GM12878 (cell line): ENCODE measurements around the gene CTDSP1. TPM values are rescaled to one million over a fixed set of nuclear protein-coding genes. Genes with fewer than 3 reads are reported as not detected.
A peak's percentile ranks its signal among the peaks of the same experiment; 100 is the strongest.

ENCODE experiments used
- ATAC-seq: fragments of 200-7000 bp; cut with Tn5 transposase; 3 replicates; pipeline ENCODE4 v1.9.1; 2020; ENCODE audit warnings: mild to moderate bottlenecking, moderate library complexity
- BruUV-seq: library from RNA; stranded (reverse); fragments of 400-500 nt; replicated peaks from 2 replicates; lab custom pipeline; 2021; lab: Mats Ljungman, UMichigan
- CTCF ChIA-PET: fragments of 300-600 bp; sonication (Branson Sonifier 250); formaldehyde crosslinking; extraction: SDS; loops from one replicate; lab custom pipeline; 2021; ENCODE audit warnings: inconsistent platforms; lab: Yijun Ruan, JAX
- POLR2A ChIA-PET: fragments of 350-600 bp; formaldehyde crosslinking; extraction: SDS; loops from one replicate; lab custom pipeline; 2021; ENCODE audit warnings: inconsistent platforms; lab: Charles Lee
- RAD21 ChIA-PET: fragments of 300-600 bp; sonication (Branson Sonifier 250); formaldehyde crosslinking; loops from one replicate; lab custom pipeline; 2023; ENCODE audit warnings: antibody characterized with exemption; ENCODE audit not compliant: unreplicated experiment; lab: Charles Lee
- SMC1A ChIA-PET: fragments of 300-600 bp; sonication (Branson Sonifier 250); formaldehyde crosslinking; loops from one replicate; lab custom pipeline; 2023; ENCODE audit not compliant: unreplicated experiment, uncharacterized antibody; lab: Charles Lee
- DNase-seq: peaks from one replicate; pipeline ENCODE4 v3.0.0-alpha.2; 2011; ENCODE audit warnings: low read depth, low spot score
- FAIRE-seq: peaks from 3 replicates; lab custom pipeline; 2011; peaks lifted over from hg19 to GRCh38; lab: Jason Lieb, UNC
- H2AFZ ChIP-seq: 2 replicates; pipeline ENCODE4 v1.6.0; 2011; ENCODE audit warnings: low read depth, low read length, control low read depth; ENCODE audit not compliant: control insufficient read depth
- H3K27ac ChIP-seq: 2 replicates; pipeline ENCODE4 v1.5.1; 2011; ENCODE audit warnings: control low read depth; ENCODE audit not compliant: control insufficient read depth, insufficient read depth
- H3K27me3 ChIP-seq, 2 experiments: replicated peaks in 1 of 2; 2 replicates each; pipeline versions ENCODE4 v1.6.0 to v1.6.1; 2011; ENCODE audit warnings: low read length in 1 of 2; ENCODE audit not compliant: control insufficient read depth in 2 of 2, insufficient read depth in 2 of 2
- H3K36me3 ChIP-seq, 2 experiments: 2 replicates each; pipeline ENCODE4 v1.5.1; 2011; ENCODE audit warnings: low read length in 1 of 2; ENCODE audit not compliant: control insufficient read depth in 2 of 2, insufficient read depth in 2 of 2
- H3K4me1 ChIP-seq: 2 replicates; pipeline ENCODE4 v1.6.1; 2011; ENCODE audit warnings: mild to moderate bottlenecking, low read length, moderate library complexity, mixed read lengths; ENCODE audit not compliant: control insufficient read depth, insufficient read depth
- H3K4me2 ChIP-seq: 2 replicates; pipeline ENCODE4 v1.6.0; 2011; ENCODE audit warnings: control low read depth; ENCODE audit not compliant: control insufficient read depth, insufficient read depth
- H3K4me3 ChIP-seq: fragments of 200-600 bp; sonication (generic); 2 replicates; pipeline ENCODE4 v1.5.1; 2016
- H3K79me2 ChIP-seq: 2 replicates; pipeline ENCODE4 v1.6.0; 2011; ENCODE audit warnings: low read length; ENCODE audit not compliant: control insufficient read depth, insufficient read depth
- H3K9ac ChIP-seq: 2 replicates; pipeline ENCODE4 v1.8.0; 2011; ENCODE audit warnings: low read length, control low read depth, mixed read lengths; ENCODE audit not compliant: control insufficient read depth, insufficient read depth
- H3K9me3 ChIP-seq: replicated peaks from 3 replicates; pipeline ENCODE4 v1.5.1; 2011; ENCODE audit warnings: mild to moderate bottlenecking, low read length; ENCODE audit not compliant: control insufficient read depth, insufficient read depth
- H4K20me1 ChIP-seq: 2 replicates; pipeline ENCODE4 v1.6.0; 2011; ENCODE audit not compliant: control insufficient read depth, insufficient read depth
- BHLHE40 ChIP-seq, 2 experiments: fragments of 450-650 bp in 1 of 2; IDR thresholded peaks; 2 replicates each; pipeline ENCODE4 v1.6.1; 2011 to 2017; ENCODE audit warnings: low read depth in 2 of 2, borderline replicate concordance in 1 of 2, improper control_type of control experiment in 1 of 2, low read length in 1 of 2, mild to moderate bottlenecking in 1 of 2
- CHD2 ChIP-seq: IDR thresholded peaks from 2 replicates; pipeline ENCODE4 v1.6.1; 2011; ENCODE audit warnings: low read depth, low read length, improper control_type of control experiment, borderline replicate concordance
- CREM ChIP-seq: IDR thresholded peaks from 2 replicates; pipeline ENCODE4 v1.6.1; 2014; ENCODE audit warnings: antibody characterized with exemption, low read depth
- GATAD2B ChIP-seq: fragments of 450-650 bp; conservative IDR thresholded peaks from 2 replicates; pipeline ENCODE4 v1.6.1; 2017; ENCODE audit warnings: low read depth, mild to moderate bottlenecking, moderate library complexity
- HDGF ChIP-seq: fragments of 450-650 bp; IDR thresholded peaks from 2 replicates; pipeline ENCODE4 v1.6.1; 2016; ENCODE audit warnings: antibody characterized with exemption
- NR2F1 ChIP-seq: fragments of 450-650 bp; conservative IDR thresholded peaks from 2 replicates; pipeline ENCODE4 v1.6.1; 2017; ENCODE audit warnings: mild to moderate bottlenecking
- WGBS: methylation state at CpG from one replicate; pipeline ENCODE4 v1.1.6; 2016; ENCODE audit warnings: low lambda C conversion rate; ENCODE audit not compliant: insufficient replicate concordance, insufficient coverage; ENCODE audit errors: missing lambda C conversion rate; 5-methylcytosine and 5-hydroxymethylcytosine counted together
- in situ Hi-C: fragments of 300-500 bp; cut with MboI; formaldehyde crosslinking; loops from 9 replicates; pipeline ENCODE4 v1.14.3; 2018; ENCODE audit warnings: mixed read lengths
- intact Hi-C: fragments of 100-400 bp; cut with micrococcal nuclease; formaldehyde crosslinking; loops from one replicate; pipeline ENCODE4 v1.14.2; 2022; ENCODE audit not compliant: unreplicated experiment
- polyA plus RNA-seq, 11 experiments: library from polyadenylated mRNA; depleted of rRNA in 4 of 11; unstranded in 6 of 11; stranded (reverse) in 5 of 11; fragments of >200 nt; fragmentation: Nextera tagmentation in 4 of 11; fragmentation: Illumina TruSeq in 1 of 11; extraction: Ambion mirVana in 4 of 11; extraction: Trizol in 1 of 11; gene quantifications; 1 replicate in 1 of 11; 2 replicates in 10 of 11; pipeline versions ENCODE4 v1.2.1 to v1.2.3, GENCODE V29; 2011 to 2016; ENCODE audit warnings: inconsistent platforms in 2 of 11, missing spikeins in 2 of 11, low read depth in 1 of 11
- total RNA-seq, 4 experiments: library from RNA; depleted of rRNA in 3 of 4; stranded (reverse); fragments of >200 nt in 3 of 4; fragmentation: Illumina TruSeq in 1 of 4; extraction: Trizol in 1 of 4; gene quantifications; 2 replicates each; pipeline versions ENCODE4 v1.2.1 to v1.2.3, GENCODE V29; 2013 to 2021
- TF ChIP-seq, protein P1 (sequence below): fragments of 450-650 bp; IDR thresholded peaks from 2 replicates; pipeline ENCODE4 v1.6.1; 2016; ENCODE audit warnings: mild to moderate bottlenecking, moderate library complexity, borderline replicate concordance

The CTDSP1 gene
- total and polyA plus RNA-seq, 10 of the 15 experiments (the other 5 are each of a cell fraction or from before 2014, with no cell fraction given): 3.0 to 75.9 (median 34.4) TPM

DNA sequence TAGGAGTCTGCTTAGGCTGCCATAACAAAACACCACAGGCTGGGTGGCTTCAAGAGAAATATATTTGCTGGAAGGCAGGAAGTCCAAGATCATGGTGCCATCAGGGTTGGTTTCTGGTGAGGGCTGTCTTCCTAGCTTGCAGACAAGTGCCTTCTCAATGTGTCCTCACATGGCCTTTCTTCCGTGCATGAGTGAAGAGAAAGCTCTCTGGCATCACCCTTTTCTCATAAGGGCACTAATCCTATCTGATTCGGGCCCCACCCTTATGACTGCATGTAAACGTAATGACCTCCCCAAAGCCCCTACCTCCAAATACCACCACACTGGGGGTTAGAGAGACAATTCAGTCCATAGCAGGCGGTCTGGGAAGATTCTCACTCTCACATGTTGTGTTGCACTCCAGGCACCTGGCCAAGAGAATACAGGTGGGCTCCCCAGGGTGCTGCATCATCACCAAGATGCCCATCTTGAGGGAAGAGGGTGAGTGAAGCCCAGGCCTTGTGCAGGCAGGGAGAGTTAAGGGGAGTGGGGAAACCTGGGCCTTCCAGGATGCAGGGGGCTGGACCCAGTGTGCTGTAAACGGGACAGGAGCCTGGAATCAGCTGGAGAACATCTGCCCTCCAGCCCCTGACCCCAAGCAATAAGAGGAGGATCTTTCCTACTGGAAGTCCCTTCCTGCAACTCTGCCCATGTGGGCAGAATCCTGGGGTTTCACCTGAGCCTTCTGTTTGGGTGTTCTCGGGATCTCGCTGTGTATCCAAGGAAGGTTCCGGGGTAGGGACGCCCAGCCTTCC is 32.9 kb upstream of the CTDSP1 start:
- Histone ChIP-seq H3K79me2 (no peaks in the 10 kb centered on the region), H3K4me1 (peaks cover 12% of the 10 kb centered on the region), H3K27ac (peak overlapping the region; percentile 36; the same call in 1 of the 2 replicates), H3K4me2 (peak overlapping the region; percentile 94), H3K36me3 (no peaks in the 10 kb centered on the region), H3K4me3 (peak overlapping the region; percentile 56), H3K27me3 (no peaks in the 10 kb centered on the region), H4K20me1 (no peaks in the 10 kb centered on the region), H2AFZ (peak overlapping the region; percentile 91), H3K9ac (peak overlapping the region; percentile 41), H3K9me3 (no peaks in the 10 kb centered on the region; the same call in 2 of the 3 replicates)
- ATAC-seq (no peak), DNase-seq (no peak), FAIRE-seq (no peak)
- ChIA-PET SMC1A (interaction anchor here (1.1 to 1.2 kb wide), 4 partner anchors 9 to 95 kb away, joined by 3 to 5 read pairs (median 3); partner anchors contain the start of gene SLC11A1), POLR2A (interaction anchor here (0.6 to 1.5 kb wide), 6 partner anchors 10 to 94 kb away, joined by 3 to 6 read pairs (median 3); partner anchors contain the start of gene CATIP), RAD21 (interaction anchor here (0.8 to 1.6 kb wide), 6 partner anchors 27 to 96 kb away, joined by 3 to 4 read pairs (median 3); partner anchors contain the start of gene PNKD), CTCF (interaction anchor here (0.6 to 2.0 kb wide), 7 partner anchors 9 to 94 kb away, joined by 3 to 17 read pairs (median 4); partner anchors contain the start of gene CATIP)
- 77% methylated on average over 9 of the region's 9 CpGs for WGBS
- no peak for TF ChIP-seq CREM
- in situ Hi-C loops: no loop called here
- intact Hi-C loops: loop anchor here (2.0 kb wide), 1 partner anchor 30 kb away; no protein-coding TSS in a partner anchor
- BruUV-seq: no TSS peak

DNA sequence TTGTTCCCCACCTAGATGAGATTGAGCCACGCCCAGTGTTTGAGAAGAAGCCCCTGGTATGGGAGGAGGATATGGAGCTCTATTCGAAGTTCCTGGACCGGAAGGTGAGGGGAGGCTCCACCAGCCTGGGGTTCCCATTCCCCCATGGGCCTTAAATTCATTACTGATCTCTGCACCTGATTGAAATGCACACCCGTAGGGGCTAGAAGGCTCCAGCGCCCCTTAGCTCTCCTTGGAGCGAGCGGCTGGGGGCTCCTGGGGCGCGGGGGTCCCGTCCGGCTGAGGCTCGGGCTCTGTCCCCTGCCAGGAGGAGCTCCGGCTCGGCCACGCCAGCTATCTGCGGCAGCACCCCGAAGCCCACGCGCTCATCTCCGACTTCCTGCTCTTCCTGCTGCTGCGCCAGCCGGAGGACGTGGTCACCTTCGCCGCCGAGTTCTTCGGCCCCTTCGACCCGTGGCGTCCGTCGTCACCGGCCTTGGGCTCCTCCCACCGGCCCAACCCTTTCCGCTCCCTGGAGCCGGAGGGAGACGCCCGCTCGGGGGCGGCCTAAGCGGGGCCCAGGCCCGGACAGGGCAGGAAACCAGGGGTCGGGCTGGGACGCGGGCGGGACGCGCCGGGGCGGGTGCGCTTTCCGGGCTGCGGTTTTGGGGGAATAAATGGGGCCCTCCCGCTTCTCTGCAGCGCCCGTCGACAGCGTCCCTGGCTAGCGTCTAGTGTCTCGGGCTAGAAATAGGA is 32.1 kb upstream of the CTDSP1 start:
- peak overlapping the region; percentile 41 for H3K9ac ChIP-seq
- peak overlapping the region; percentile 94 for H3K4me2 ChIP-seq
- no peaks in the 10 kb centered on the region for H4K20me1 ChIP-seq
- ATAC-seq: peak; percentile 99
- BruUV-seq: TSS peak; percentile 98
- RAD21 ChIA-PET: interaction anchor here (0.8 to 1.6 kb wide), 6 partner anchors 26 to 97 kb away, joined by 3 to 4 read pairs (median 3); partner anchors contain the start of gene PNKD
- H2AFZ ChIP-seq: peak overlapping the region; percentile 91
- no peaks in the 10 kb centered on the region for H3K27me3 ChIP-seq
- no peaks in the 10 kb centered on the region; the same call in 2 of the 3 replicates for H3K9me3 ChIP-seq
- in situ Hi-C loops (no loop called here), intact Hi-C loops (loop anchor here (2.0 kb wide), 1 partner anchor 29 kb away; no protein-coding TSS in a partner anchor)
- WGBS: under 1% methylated on average over 60 of the region's 60 CpGs
- no peaks in the 10 kb centered on the region for H3K79me2 ChIP-seq
- peak; percentile 51 for DNase-seq
- H3K36me3 ChIP-seq: no peaks in the 10 kb centered on the region
- FAIRE-seq: peak; percentile 91
- CTCF ChIA-PET: interaction anchor here (0.6 to 2.0 kb wide), 7 partner anchors 10 to 94 kb away, joined by 3 to 17 read pairs (median 4); partner anchors contain the start of gene CATIP
- H3K4me3 ChIP-seq: peak overlapping the region; percentile 56
- POLR2A ChIA-PET: interaction anchor here (0.6 to 1.5 kb wide), 6 partner anchors 11 to 94 kb away, joined by 3 to 6 read pairs (median 3); partner anchors contain the start of gene CATIP
- H3K4me1 ChIP-seq: peaks cover 8% of the 10 kb centered on the region
- peak overlapping the region; percentile 36; the same call in 1 of the 2 replicates for H3K27ac ChIP-seq
- SMC1A ChIA-PET: interaction anchor here (1.1 to 1.2 kb wide), 4 partner anchors 10 to 96 kb away, joined by 3 to 5 read pairs (median 3); partner anchors contain the start of gene SLC11A1
- TF ChIP-seq NR2F1 (peak; percentile 40; the same call in 1 of the 2 replicates), BHLHE40 (IDR thresholded peaks at IDR 0.05; ENCODE audit: borderline replicate concordance in 1 of 2, low read depth in 2 of 2, low read length in 1 of 2) (peak in 1 of 2 experiments; percentile 45; a peak in 1 of 4 replicates), CHD2 (0 out of 2 replicates have a peak, but pooled peaks have one; percentile 13), HDGF (peak; percentile 74; the same call in 1 of the 2 replicates), GATAD2B (peak; percentile 85)
- TF ChIP-seq, protein P1, sequence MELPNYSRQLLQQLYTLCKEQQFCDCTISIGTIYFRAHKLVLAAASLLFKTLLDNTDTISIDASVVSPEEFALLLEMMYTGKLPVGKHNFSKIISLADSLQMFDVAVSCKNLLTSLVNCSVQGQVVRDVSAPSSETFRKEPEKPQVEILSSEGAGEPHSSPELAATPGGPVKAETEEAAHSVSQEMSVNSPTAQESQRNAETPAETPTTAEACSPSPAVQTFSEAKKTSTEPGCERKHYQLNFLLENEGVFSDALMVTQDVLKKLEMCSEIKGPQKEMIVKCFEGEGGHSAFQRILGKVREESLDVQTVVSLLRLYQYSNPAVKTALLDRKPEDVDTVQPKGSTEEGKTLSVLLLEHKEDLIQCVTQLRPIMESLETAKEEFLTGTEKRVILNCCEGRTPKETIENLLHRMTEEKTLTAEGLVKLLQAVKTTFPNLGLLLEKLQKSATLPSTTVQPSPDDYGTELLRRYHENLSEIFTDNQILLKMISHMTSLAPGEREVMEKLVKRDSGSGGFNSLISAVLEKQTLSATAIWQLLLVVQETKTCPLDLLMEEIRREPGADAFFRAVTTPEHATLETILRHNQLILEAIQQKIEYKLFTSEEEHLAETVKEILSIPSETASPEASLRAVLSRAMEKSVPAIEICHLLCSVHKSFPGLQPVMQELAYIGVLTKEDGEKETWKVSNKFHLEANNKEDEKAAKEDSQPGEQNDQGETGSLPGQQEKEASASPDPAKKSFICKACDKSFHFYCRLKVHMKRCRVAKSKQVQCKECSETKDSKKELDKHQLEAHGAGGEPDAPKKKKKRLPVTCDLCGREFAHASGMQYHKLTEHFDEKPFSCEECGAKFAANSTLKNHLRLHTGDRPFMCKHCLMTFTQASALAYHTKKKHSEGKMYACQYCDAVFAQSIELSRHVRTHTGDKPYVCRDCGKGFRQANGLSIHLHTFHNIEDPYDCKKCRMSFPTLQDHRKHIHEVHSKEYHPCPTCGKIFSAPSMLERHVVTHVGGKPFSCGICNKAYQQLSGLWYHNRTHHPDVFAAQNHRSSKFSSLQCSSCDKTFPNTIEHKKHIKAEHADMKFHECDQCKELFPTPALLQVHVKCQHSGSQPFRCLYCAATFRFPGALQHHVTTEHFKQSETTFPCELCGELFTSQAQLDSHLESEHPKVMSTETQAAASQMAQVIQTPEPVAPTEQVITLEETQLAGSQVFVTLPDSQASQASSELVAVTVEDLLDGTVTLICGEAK: 0 out of 2 replicates have a peak, but pooled peaks have one; percentile 33
